GM18868 (cell line): ENCODE data around the gene CHMP6.

ENCODE experiments used
- ATAC-seq: cut with Tn5 transposase; IDR thresholded peaks from one replicate; pipeline ENCODE4 v1.9.1; 2021; ENCODE audit warnings: mild to moderate bottlenecking, moderate library complexity; ENCODE audit not compliant: unreplicated experiment

The CHMP6 gene

GRCh38 chr17:80956321-80957190 is 35.1 kb upstream of the CHMP6 start:
- ATAC-seq, result no peak

- no peak for ATAC-seq
Measured at GRCh38 chr17:80957461-80957941, 34.1 kb upstream of the CHMP6 start.

GRCh38 chr17:80959330-80960036 is 32.2 kb upstream of the CHMP6 start:
- ATAC-seq, result no peak

GRCh38 chr17:80960037-80960796 is 31.4 kb upstream of the CHMP6 start:
- no peak for ATAC-seq

DNA sequence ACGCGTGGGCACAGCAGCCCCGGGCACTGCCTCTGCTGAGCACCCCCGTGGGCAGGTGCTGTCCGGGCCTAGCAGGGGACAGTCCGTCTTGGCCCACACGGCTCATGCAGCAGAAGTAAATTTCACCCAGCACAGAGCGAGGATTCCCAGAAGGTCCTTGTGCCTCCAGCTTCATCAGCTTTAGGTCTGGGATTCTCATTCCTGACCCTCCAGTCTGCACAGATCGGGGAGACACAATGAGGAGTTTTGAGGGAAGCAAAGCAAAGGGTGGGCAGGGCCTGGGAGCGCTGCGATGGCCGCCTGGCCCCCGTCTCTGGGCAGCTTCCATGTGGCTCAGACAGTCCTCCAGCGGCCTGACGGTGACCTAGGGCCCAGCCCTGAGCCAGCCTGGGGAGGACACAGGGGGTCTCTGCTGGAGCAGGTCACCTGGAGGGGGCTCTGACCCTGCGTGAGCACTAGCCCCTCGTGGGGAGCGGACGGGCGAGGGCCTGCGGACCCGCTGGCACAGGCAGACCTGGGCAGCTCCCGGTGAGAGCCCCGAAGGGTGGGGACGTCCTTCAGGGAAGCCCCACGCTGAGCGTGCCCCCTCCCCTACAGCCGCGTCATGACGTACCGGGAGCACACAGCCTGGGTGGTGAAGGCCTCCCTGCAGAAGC is 30.7 kb upstream of the CHMP6 start:
- no peak for ATAC-seq

DNA sequence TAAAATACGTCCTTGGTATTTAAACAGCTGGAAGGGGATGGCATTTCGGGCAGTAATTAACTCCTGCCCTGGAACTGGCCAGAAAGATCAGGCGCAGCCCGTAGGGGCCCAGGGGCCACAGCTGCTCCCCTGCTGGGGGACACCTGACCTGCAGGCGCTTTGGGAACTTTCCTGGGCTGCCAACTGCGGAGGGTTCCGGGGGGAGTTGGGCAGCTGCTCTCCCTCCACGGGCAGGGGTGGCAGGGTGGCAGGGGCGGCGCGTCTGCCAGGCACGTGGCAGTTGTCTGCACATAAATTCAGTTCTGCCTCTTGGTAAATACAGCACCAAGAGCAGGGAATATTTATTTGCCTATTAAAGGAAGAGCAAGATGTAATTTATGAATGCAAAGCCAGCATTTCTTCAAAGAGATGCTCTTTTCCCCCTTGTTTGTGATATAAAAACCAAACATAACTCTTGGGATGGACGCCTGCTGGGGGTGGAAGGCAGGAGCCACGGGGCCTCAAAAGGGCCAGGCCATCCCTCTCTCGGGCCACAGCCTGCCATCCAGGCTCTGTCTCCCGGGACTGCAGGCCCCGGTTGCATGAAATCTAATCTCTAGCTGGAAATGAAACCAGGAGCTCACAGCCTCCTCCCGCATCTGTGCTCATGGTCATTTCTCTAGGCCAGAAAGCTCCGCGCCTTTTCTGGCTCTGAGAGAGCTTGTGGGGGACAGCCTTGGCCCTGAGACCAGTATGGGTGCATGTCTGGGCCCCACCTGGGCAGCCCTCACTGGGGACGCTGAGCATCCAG is 29.9 kb upstream of the CHMP6 start:
- ATAC-seq, result no peak

DNA sequence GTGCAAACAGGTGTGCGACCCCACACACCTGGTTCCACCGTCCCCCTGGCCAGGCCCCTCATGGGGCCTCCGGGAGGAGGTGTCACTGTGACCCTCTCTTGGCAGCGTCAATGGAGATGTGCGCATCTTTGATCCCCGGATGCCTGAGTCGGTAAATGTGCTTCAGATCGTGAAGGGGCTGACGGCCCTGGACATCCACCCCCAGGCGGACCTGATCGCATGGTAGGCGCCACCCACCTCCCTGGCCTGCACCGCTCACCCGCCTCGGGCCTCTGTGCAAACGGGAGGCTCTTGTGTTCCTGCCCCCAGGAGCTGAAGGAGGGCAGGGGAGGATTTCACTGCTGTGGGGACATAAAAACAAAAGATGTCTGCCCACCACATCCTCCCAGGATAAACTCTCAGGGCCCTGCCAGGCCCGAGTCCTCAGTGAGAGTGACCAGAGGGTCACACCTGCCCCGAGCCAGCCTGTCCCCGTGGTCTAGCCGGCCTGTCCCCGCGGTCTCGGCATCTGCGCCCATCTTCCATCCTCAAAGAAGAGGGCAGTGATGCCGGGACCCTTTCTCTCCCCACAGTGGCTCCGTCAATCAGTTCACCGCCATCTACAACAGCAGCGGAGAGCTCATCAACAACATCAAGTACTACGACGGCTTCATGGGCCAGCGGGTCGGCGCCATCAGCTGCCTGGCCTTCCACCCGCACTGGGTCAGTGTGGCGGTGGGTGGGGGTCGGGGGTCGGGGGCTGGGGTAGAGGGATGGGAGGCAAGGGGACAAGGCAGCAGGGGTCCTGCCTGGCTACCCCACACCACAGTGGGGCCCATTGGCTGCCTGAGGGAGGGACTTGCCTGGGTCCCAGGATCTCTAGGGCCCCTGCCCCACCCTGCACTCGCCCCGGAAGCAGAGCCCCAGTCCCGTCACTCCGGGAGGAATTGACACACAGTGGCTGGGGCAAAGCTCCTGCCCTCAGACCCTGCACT is 29.0 kb upstream of the CHMP6 start:
- no peak for ATAC-seq

- no peak for ATAC-seq
Measured at GRCh38 chr17:80963812-80964543, 27.7 kb upstream of the CHMP6 start.

DNA sequence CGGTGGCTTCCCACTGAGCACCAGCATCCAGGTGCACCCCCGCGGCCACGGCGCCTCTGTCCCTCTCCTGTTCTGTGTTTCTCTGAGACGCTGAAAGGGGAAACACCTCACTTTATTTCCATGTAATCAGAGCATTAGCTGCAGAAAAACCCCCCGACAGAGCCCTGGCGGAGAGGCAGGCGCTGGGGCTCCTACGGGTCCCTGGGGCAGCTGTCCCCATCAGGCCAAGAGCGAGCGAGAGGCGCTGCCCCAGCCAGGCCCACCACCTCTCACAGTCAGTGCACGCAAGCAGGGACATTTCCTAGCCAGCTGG is 27.1 kb upstream of the CHMP6 start:
- ATAC-seq, result no peak

- ATAC-seq, result no peak
Measured at GRCh38 chr17:80964859-80965580, 26.6 kb upstream of the CHMP6 start.

DNA sequence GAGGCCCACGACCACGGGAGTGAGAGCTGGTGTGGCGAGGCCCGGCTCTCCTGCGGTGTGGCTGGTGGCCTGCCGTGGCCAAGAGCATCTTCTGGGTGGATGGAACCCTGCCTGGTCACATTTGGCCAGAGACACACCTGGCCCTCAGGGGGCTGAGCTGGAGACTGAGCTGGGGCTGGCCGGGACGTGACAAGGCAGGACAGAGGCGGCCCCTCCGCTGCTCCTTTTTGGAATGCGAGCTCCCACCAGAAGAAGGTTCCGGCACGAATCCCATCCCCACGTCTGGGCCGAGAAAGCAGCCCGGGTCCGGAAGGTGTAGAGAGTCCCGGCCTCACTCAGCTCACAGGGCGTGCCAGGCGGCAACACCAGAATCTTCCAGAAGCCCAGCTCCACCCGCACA is 26.0 kb upstream of the CHMP6 start:
- ATAC-seq, result no peak

GRCh38 chr17:80967404-80967872 is 24.2 kb upstream of the CHMP6 start:
- no peak for ATAC-seq

GRCh38 chr17:80968602-80969029 is 23.0 kb upstream of the CHMP6 start:
- ATAC-seq, result no peak

GRCh38 chr17:80969030-80969673 is 22.5 kb upstream of the CHMP6 start:
- no peak for ATAC-seq

DNA sequence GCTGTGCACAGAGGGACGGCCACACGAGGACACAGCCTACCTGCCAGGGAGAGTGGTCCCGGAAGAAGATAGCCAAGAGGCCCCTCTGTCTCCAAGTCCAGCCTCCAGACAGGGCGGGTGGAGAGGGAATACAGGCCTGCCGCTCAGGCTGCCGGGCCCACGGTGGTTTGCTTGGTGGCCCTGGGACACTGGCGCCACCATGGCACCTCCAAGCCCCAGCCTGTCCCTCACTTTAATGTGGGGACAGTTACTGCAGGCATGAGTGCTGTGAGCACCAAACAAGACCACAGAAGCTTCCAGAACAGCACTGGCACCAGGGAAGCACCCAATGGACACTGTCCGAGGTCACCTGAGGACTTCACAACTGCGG is 22.0 kb upstream of the CHMP6 start:
- ATAC-seq, result no peak

DNA sequence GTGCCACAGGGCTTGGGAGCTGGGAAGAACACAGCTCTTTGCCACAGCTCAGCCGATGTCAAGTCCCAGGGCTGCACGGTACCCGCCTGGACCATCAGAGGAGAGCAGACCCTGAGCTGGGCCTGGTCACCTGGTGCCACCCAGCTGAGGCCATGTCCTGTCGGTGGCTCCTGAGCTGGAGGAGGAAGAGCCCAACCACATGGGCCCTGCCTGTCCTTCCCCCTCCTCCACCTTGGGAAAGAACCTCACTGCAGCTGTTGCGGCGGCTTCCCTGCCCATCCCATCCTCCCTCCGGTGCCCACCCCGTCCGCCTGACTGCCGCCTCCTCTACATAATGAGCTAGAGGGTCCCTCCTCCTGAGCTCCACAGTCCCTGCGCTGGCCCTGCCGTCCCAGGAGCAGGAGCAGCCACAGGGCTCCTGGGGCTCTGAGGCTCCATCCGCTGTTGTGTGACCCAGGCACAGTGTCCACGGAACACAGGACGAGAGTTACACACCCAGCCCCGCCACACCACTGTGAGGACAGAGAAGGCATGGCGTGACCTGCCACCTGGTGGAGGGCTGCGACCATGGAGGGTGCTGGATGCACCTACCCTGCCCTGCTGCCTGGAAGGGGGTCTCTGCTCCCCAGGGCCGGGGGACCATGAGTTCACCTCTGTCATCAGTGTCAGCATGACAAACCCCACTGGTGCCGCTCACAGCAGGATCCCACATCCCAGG is 21.4 kb upstream of the CHMP6 start:
- no peak for ATAC-seq
